Measurements from ENCODE around the gene PLXND1. TPM values are rescaled to one million over a fixed set of nuclear protein-coding genes. Genes with fewer than 3 reads are reported as not detected.

The PLXND1 gene
- total RNA-seq, 3 donors from 2014 or later (not counting 1 experiment from before 2014, with no cell fraction given) = 135 to 214 (median 189) TPM

DNA sequence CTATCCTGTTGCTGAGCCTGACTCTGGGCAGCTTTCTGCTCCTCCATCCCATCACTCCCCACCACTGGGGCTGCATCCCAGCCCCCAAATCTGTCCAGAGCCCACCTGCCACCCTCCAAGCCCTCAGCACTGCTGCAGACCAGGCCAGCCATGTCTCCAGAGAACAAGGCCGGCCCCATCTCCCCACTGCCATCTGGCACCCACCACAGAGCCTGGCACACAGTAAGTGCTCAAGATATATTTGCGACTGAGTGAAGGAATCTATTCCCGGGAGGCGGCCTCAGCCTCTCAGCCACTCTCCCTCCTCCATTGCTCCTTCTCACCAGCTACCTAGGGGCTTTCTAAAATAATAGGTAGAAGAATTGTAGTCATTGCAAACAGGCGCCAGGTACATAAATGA is 4.8 kb downstream of the PLXND1 start:
- H3K27ac Mint-ChIP-seq = no peak overlapping the region
- peaks cover 78% of the 10 kb centered on the region for H3K4me1 ChIP-seq (ENCODE audit: control insufficient read depth, insufficient read depth, low read length)
- intact Hi-C loops (cut with micrococcal nuclease) = no loop called here

DNA sequence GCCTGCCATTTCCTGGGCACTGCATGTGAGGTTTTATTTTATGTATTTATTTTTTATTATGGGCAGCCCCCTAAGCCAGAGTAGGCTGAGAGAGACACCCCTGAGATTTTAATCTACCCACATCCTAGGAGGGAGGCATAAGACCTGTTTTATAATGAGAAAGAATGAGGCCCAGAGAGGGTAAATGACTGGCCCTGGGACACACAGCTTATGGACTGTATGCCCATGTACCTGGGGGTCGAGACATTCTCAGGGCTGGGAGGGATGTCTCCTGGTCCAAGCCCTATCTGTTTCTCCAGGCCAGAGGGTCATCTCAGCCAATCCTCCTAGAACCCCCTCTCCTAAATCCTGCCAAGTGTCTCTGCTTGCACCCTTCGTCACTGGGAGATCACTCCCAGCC is 6.1 kb downstream of the PLXND1 start:
- H3K36me3 Mint-ChIP-seq = no peaks in the 10 kb centered on the region
- H3K4me1 ChIP-seq (ENCODE audit: control insufficient read depth, insufficient read depth, low read length) = peaks cover 86% of the 10 kb centered on the region
- ATAC-seq = no peak

More for the DNA sequence above, 4.8 kb downstream of the PLXND1 start:
- Mint-ChIP-seq H3K27me3 (ENCODE audit: low read depth in 2 of 2) (peaks cover 0 to 3% of the 10 kb centered on the region in 2 donors), H3K4me3 (no peak overlapping the region), H3K36me3 (no peaks in the 10 kb centered on the region), H3K9me3 (no peaks in the 10 kb centered on the region), H3K4me1 (peaks cover 56 to 69% of the 10 kb centered on the region in 2 donors)
- DNase-seq (no peak), ATAC-seq (no peak)
- TF ChIP-seq, protein P1, sequence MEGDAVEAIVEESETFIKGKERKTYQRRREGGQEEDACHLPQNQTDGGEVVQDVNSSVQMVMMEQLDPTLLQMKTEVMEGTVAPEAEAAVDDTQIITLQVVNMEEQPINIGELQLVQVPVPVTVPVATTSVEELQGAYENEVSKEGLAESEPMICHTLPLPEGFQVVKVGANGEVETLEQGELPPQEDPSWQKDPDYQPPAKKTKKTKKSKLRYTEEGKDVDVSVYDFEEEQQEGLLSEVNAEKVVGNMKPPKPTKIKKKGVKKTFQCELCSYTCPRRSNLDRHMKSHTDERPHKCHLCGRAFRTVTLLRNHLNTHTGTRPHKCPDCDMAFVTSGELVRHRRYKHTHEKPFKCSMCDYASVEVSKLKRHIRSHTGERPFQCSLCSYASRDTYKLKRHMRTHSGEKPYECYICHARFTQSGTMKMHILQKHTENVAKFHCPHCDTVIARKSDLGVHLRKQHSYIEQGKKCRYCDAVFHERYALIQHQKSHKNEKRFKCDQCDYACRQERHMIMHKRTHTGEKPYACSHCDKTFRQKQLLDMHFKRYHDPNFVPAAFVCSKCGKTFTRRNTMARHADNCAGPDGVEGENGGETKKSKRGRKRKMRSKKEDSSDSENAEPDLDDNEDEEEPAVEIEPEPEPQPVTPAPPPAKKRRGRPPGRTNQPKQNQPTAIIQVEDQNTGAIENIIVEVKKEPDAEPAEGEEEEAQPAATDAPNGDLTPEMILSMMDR (IDR thresholded peaks at IDR 0.05) = no peak
- 94% methylated on average over 2 of the region's 5 CpGs for WGBS (ENCODE audit: insufficient coverage)
- H3K27ac ChIP-seq (ENCODE audit: low read length) = no peak overlapping the region
- H3K9me3 ChIP-seq (ENCODE audit: control insufficient read depth, insufficient read depth, low read length) = no peaks in the 10 kb centered on the region
- H3K27me3 ChIP-seq (ENCODE audit: control insufficient read depth, insufficient read depth, low read length) = peaks cover 2% of the 10 kb centered on the region
- H3K4me3 ChIP-seq (ENCODE audit: low read length) = no peak overlapping the region
- no peaks in the 10 kb centered on the region for H3K36me3 ChIP-seq (ENCODE audit: control insufficient read depth, insufficient read depth, low read length)

DNA sequence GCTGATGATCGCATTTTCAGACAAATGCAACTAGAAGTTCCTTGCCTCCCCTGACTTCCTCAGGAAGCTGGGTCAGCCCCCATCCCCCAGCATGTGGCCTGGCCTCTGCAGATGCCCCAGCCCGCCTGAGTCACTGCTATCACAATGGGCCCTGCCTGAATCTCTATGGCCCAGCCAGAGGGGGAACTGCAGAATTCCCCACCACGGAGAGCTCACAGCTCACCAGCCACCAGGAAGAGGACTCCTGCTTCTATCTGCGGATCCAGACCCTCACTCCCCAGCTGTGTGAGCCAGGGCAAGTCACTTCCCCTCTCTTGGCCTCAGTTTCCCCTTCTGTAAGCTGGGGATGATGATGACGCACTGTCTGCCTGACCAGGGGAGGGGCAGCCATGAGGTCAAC is 6.9 kb downstream of the PLXND1 start:
- no peaks in the 10 kb centered on the region for H3K36me3 Mint-ChIP-seq
- DNase-seq = no peak
- peak overlapping the region; percentile 42 for H3K4me3 Mint-ChIP-seq
- 41% methylated on average over 5 of the region's 5 CpGs for WGBS (ENCODE audit: insufficient coverage)
- H3K27ac ChIP-seq (ENCODE audit: low read length) = no peak overlapping the region
- H3K4me3 ChIP-seq (ENCODE audit: low read length) = no peak overlapping the region
- no peaks in the 10 kb centered on the region for H3K9me3 ChIP-seq (ENCODE audit: control insufficient read depth, insufficient read depth, low read length)
- H3K27ac Mint-ChIP-seq = no peak overlapping the region
- TF ChIP-seq, protein P1 (IDR thresholded peaks at IDR 0.05) = no peak
- peaks cover 48 to 76% of the 10 kb centered on the region in 2 donors for H3K4me1 Mint-ChIP-seq
- intact Hi-C loops (cut with micrococcal nuclease) = no loop called here
- no peaks in the 10 kb centered on the region for H3K27me3 ChIP-seq (ENCODE audit: control insufficient read depth, insufficient read depth, low read length)
- H3K27me3 Mint-ChIP-seq (ENCODE audit: low read depth in 2 of 2) = no peaks in the 10 kb centered on the region
- no peaks in the 10 kb centered on the region for H3K36me3 ChIP-seq (ENCODE audit: control insufficient read depth, insufficient read depth, low read length)
- ATAC-seq = peak in 2 of 3 donors; percentile 36 to 57
- H3K9me3 Mint-ChIP-seq = no peaks in the 10 kb centered on the region
- H3K4me1 ChIP-seq (ENCODE audit: control insufficient read depth, insufficient read depth, low read length) = peaks cover 89% of the 10 kb centered on the region

More for the DNA sequence above, 6.1 kb downstream of the PLXND1 start:
- peaks cover 2% of the 10 kb centered on the region for H3K27me3 ChIP-seq (ENCODE audit: control insufficient read depth, insufficient read depth, low read length)
- no peaks in the 10 kb centered on the region for H3K9me3 ChIP-seq (ENCODE audit: control insufficient read depth, insufficient read depth, low read length)
- H3K27me3 Mint-ChIP-seq (ENCODE audit: low read depth in 2 of 2) = no peaks in the 10 kb centered on the region
- WGBS (ENCODE audit: insufficient coverage) = 95% methylated on average over 2 of the region's 2 CpGs
- TF ChIP-seq, protein P1 (IDR thresholded peaks at IDR 0.05) = no peak
- DNase-seq = no peak
- peak overlapping the region in 1 of 2 donors; percentile 9 for H3K27ac Mint-ChIP-seq
- intact Hi-C loops (cut with micrococcal nuclease) = no loop called here
- H3K4me3 Mint-ChIP-seq = no peak overlapping the region
- peaks cover 50 to 72% of the 10 kb centered on the region in 2 donors for H3K4me1 Mint-ChIP-seq
- no peaks in the 10 kb centered on the region for H3K9me3 Mint-ChIP-seq
- no peaks in the 10 kb centered on the region for H3K36me3 ChIP-seq (ENCODE audit: control insufficient read depth, insufficient read depth, low read length)
- no peak overlapping the region for H3K4me3 ChIP-seq (ENCODE audit: low read length)
- no peak overlapping the region for H3K27ac ChIP-seq (ENCODE audit: low read length)

DNA sequence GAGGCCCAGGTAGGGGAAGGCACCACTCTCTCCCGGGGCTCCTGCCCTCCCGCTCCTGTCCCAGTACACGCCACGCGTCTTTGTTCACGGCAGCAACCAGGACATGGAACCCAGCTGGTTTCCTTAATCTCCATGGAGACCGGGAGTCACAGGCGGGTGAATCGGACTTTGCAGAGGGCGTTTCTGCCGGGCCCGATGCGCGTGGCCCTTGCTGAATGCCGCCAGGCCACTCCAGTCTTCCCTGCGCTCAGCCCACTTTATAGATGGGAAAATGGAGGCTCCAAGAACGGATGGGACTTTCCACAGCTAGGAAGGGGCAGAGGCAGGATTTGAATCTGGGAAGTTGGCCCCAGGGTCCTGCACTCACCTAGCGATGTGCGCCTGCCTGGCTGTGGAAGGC is 7.4 kb downstream of the PLXND1 start:
- H3K9me3 ChIP-seq (ENCODE audit: control insufficient read depth, insufficient read depth, low read length) = no peaks in the 10 kb centered on the region
- no peak overlapping the region for H3K4me3 Mint-ChIP-seq
- H3K27ac ChIP-seq (ENCODE audit: low read length) = no peak overlapping the region
- H3K9me3 Mint-ChIP-seq = no peaks in the 10 kb centered on the region
- ATAC-seq (no peak), DNase-seq (no peak)
- H3K36me3 ChIP-seq (ENCODE audit: control insufficient read depth, insufficient read depth, low read length) = no peaks in the 10 kb centered on the region
- TF ChIP-seq, protein P1 (IDR thresholded peaks at IDR 0.05) = no peak
- intact Hi-C loops (cut with micrococcal nuclease) = no loop called here
- no peaks in the 10 kb centered on the region for H3K27me3 Mint-ChIP-seq (ENCODE audit: low read depth in 2 of 2)
- H3K27ac Mint-ChIP-seq = no peak overlapping the region
- H3K4me1 Mint-ChIP-seq = peaks cover 48 to 76% of the 10 kb centered on the region in 2 donors
- no peak overlapping the region for H3K4me3 ChIP-seq (ENCODE audit: low read length)
- H3K27me3 ChIP-seq (ENCODE audit: control insufficient read depth, insufficient read depth, low read length) = no peaks in the 10 kb centered on the region
- 95% methylated on average over 19 of the region's 19 CpGs for WGBS (ENCODE audit: insufficient coverage)
- no peaks in the 10 kb centered on the region for H3K36me3 Mint-ChIP-seq
- peaks cover 89% of the 10 kb centered on the region for H3K4me1 ChIP-seq (ENCODE audit: control insufficient read depth, insufficient read depth, low read length)
